Stimulated activated CD8-positive, alpha-beta memory T cell treated with anti-CD3 and anti-CD28 coated beads, Interleukin-4, amount 100 ng/mL, for 48 hours (primary cell): ENCODE measurements around the gene ITPKB.

Source experiments
- DNase-seq: peaks from one replicate; pipeline ENCODE4 v3.0.0-alpha.2; 2020

Gene ITPKB

GRCh38 chr1:226682871-226683814, 55.9 kb downstream of the ITPKB start:
- DNase-seq = no peak

- no peak for DNase-seq
These were observed 57.2 kb downstream of the ITPKB start for GRCh38 chr1:226681652-226682493.

- DNase-seq = no peak
These were observed 58.4 kb downstream of the ITPKB start for GRCh38 chr1:226680653-226681052.

GRCh38 chr1:226679853-226680516, 59.1 kb downstream of the ITPKB start:
- DNase-seq = peak; percentile 91

- no peak for DNase-seq
These were observed 59.8 kb downstream of the ITPKB start for GRCh38 chr1:226679262-226679661.

GRCh38 chr1:226678701-226679100, 60.4 kb downstream of the ITPKB start:
- DNase-seq = peak; percentile 73

GRCh38 chr1:226678251-226678650, 60.8 kb downstream of the ITPKB start:
- no peak for DNase-seq

- DNase-seq = peak; percentile 73
These were observed 61.8 kb downstream of the ITPKB start for GRCh38 chr1:226677027-226678020.

GRCh38 chr1:226676381-226676780, 62.7 kb downstream of the ITPKB start:
- no peak for DNase-seq

GRCh38 chr1:226675715-226676357, 63.2 kb downstream of the ITPKB start:
- no peak for DNase-seq

GRCh38 chr1:226674892-226675714, 64.0 kb downstream of the ITPKB start:
- DNase-seq = peak; percentile 75

- DNase-seq = no peak
These were observed 66.7 kb downstream of the ITPKB start for GRCh38 chr1:226672339-226672762.

- DNase-seq = no peak
These were observed 67.8 kb downstream of the ITPKB start for GRCh38 chr1:226671277-226671676.

- DNase-seq = no peak
These were observed 69.0 kb downstream of the ITPKB start for GRCh38 chr1:226670073-226670472.

GRCh38 chr1:226668173-226668560, 70.9 kb downstream of the ITPKB start:
- no peak for DNase-seq

GRCh38 chr1:226666692-226667091, 72.4 kb downstream of the ITPKB start:
- DNase-seq = no peak

GRCh38 chr1:226666164-226666506, 72.9 kb downstream of the ITPKB start:
- no peak for DNase-seq

GRCh38 chr1:226665505-226666163, 73.4 kb downstream of the ITPKB start:
- DNase-seq = no peak

GRCh38 chr1:226664413-226665101, 74.5 kb downstream of the ITPKB start:
- DNase-seq = no peak
